Measurements from ENCODE around the gene JUN.

JUN gene

DNA sequence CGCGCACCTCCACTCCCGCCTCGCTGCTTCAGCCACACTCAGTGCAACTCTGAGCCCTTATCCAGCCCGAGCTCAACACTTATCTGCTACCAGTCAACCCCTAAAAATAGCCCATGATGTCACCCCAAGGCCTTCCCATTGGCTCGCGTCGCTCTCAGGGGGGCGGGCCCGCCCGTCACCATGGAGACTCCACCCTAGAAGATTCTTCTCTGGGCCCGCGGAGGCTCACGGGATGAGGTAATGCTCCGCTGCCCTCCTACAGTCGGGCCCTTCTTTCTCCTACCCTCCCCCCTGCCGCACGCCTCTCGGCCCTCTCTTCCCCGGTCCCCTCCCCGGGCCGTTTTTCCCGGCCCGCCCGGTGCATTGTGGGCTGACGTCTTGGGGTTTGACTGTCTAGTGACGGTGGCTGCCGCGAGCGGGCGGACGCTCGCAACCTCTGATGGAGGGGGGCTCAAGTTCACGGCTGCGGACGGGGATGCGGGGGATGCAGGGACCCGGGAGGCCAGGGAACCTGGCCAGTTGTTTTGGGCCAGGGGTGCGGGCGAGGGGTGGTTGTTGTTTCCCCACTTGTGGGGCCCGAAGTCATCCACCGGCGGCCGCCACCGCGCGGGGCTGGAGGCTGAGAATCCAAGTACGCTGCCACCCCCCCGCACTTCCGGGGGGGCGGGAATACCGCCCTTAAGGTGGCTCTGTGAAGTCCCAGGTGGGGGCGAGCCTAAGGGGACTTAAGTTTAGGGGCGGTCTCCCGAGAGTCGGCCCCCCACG lies at the start of gene JUN:
JUN (minus strand) TSS at position 55 of the 765 bp plus-strand sequence. CDS start 977 bp downstream, outside the sequence.
- DNase-seq = peak; percentile 100

DNA sequence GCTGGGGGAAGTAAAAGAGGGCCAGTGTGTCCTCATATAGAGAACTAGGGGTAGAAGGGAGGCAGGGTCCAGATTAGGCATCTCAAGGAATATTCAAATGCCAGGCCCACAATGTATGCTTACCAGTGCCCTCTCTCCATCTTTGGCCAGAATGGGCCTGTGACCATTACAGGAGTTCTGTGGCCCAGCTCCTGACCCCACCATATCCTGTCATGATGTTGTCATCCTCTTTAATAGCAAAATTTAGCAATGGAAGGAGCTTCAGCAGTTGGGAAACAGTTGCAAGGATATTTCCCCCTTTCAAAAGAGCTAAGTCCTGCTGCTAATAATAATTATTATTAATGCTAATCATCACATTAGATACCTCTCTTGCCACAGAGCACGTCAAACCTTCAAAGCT lies 49.3 kb upstream of the JUN start:
- DNase-seq = no peak

DNA sequence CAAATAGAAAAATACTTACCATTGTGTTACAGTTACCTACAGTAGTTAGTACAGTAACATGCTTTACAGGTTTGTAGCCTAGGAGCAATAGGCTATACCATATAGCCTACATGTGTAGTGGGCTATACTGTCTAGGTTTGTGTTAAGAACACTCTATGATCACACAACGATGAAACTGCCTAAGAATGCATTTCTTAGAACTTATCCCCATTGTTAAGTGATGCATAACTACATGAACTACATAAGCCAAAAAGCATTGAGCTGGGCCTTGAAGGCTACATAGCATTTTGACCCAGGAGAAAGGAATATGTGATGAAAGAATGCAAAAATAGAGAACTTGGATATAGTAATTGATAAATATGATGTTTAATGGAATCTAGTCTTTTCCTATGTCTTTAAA lies 46.4 kb upstream of the JUN start:
- DNase-seq = no peak

DNA sequence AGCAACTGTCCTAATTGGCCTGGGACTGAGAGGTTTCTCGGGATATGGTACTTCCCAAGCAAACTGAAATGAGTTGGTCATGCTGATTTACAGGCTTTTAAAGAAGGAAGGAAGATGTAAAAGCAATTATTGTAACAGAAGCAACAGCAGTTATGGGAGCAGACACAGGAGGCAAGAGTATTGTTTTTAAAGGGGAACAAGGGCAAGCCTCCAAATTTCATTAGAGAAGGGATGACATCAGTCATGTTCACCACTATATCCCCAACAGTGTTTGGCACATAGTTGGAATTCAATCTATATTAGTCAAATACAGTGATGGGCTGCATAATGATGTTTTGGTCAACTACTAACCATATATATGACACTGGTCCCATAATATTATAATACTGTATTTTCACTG lies 46.0 kb upstream of the JUN start:
- DNase-seq = no peak

DNA sequence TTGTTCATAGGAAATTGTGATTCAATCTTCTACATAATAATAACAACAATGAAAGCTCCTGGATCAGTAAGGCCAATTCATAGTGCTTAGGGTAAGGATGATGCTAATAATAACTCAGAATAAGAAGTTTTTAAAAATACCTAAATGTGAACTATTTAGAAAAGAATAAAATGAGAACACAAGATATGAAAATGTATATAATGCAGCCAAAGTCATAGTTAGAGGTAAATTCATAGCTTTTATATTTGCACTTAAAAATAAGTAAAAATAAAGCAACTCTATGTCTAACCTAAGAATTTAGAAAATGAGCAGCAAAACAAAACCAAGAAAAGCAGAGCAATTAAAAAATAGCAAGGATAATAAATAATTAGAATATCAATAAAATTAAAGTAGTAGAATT lies 43.5 kb upstream of the JUN start:
- DNase-seq = no peak

DNA sequence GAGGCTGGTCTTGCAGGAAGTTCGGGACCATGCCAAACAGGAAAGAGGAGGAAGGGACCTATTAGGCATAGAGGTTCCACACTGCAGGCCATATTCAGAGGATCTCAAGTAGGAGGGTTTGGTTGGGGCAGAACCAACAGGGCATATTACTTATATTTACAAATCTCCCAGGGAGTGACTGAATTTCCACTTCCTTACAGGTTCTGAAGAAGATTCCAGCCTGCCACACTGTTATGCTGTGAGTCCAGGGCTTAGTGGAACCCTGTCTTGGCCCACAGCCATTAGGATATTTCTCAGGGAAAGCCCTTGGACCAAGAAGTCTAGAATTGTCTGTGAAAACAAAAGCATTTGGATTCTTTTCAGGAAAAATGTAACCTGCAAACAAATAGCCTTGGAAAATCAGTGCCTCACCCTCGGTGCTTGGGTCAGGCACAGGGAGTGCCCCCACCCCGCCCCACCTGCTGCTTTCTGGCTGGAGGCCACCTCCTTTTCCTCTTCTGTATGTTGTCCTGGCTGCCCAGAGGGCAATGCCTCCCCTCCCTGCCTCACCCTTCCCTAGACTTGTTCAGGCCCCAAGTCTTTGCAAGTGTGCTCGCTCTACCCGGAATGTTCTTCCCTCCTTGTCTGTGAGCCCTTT lies 41.0 kb upstream of the JUN start:
- DNase-seq = no peak

DNA sequence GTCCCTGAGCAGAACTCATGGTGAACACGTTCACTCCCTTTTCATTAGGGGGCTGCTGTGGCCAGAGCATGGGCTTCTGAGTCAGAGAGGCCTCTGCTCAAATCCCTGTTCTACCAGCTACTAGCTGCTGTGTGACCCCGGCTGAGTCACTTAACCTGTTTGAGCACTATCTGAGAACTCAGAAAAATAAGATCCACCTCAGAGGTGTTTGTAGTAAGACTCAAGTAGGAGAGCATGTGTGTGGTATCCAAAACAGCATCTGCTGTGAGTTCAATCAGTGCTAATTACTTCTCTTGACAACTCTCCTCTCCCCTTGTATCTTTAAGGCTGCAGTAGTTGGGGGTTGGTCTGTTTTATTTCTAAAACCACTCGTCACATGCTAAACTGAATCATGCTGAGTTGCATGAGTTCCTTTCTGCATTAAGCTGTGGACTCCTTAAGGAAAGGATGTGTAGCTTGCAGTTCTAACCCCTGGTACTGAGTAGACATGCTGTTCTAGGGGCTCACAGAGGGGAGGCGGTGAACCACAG lies 39.7 kb upstream of the JUN start:
- DNase-seq = no peak

DNA sequence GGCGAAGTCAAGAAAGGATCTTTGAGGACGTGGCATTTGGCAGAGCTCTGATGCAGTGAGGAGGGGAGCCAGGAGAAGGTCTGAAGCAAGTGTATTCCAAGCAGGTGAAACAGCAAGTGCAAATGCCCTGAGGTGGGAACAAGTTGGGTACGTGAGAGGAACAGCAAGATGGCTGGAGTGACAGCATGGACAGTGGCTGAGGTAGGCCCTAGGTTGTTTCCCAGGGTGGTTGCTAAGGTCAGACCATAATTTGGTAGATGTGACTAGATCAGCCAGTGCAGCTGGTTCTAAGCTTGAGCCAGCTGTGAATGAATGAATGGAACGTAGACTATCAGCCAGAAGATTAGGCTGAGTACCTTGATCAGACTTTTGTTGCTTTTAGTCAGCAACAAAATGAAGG lies 37.5 kb upstream of the JUN start:
- DNase-seq = no peak

DNA sequence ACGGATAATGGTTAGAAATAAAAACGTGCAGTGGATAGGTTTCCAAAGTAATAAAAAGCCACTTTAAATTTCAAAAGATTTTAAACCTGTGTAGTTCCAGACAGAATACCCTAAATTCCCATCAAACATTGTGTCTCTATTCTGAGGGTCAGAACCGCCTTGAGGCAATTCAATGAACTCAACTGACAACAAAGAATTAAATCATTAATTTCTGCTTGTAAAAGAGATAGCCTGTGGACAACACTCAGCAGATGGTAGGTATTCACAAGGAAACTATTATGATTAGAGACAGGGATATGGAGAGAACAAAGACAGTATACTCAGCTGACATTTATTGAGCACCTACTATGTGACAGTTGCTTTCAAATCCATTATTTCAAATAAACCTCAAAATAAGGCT lies 35.1 kb upstream of the JUN start:
- no peak for DNase-seq

DNA sequence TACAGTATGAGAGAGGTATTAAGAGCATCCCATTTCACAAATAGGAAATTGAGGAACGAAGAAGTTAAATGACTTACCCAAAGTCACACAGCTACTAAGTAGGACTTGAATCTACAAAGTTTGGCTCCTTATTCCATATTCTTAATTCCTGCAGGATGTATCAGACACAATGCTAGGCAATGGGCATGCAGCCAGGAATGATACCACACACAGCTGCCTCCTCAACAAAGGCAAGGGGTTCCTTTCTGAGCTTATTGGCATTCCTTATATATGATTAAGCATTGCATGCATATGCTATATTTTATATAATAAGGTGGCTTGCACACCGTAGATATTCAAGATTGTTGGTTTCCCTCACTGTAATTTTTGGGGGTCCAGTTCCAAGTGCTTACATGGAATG lies 34.2 kb upstream of the JUN start:
- no peak for DNase-seq

DNA sequence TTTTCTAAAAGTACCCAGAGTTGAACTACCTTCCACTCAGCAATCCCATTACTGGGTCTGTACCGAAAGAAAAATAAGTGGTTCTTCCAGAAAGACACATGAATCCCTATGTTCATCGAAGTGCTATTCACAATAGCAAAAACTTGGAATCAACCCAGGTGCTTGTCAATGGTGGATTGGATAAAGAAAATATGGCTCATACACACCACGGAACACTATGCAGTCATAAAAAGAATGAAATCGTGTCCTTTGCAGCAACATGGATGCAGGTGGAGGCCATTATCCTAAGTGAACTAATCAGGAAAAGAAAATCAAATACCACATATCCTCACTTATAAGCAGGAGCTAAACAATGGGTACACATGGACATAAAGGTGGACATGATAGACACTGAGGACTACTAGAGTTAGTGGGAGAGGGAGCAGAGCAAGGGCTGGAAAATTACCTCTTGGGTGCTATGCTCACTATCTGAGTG lies 32.9 kb upstream of the JUN start:
- DNase-seq = no peak

DNA sequence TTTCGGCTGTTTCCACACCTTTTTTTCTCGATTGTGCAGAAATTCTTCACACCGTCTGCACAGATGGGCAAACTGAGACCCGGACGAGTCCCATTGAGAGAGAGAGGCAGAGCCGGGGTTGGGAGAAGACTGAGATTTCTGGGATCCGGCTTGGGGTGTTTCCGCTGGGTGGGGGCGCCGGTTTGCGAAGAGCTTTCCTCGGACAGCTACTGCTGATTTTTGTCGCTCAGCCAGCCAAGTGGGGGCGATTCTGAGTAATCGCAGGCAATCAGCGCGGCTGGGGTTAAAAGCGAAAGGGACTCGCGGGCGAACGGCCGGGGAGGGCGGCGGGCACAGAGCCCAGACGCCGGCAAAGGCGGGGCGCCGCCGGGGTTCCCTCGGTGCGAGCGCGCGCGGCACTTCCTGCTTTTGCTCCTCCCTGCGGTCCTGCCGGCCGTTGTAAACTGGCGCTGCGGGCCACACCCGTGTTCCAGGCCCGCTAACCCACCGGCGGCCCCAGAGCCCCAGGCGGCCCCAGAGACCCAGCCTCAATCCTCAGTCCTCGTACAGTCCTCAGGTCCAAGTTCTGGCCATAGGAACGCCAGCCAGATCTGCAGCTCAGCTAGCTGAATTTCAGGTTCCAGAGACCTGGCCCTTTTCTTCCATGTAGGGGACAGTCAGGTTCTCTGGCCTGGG lies 32.4 kb upstream of the JUN start:
- peak; percentile 87 for DNase-seq

DNA sequence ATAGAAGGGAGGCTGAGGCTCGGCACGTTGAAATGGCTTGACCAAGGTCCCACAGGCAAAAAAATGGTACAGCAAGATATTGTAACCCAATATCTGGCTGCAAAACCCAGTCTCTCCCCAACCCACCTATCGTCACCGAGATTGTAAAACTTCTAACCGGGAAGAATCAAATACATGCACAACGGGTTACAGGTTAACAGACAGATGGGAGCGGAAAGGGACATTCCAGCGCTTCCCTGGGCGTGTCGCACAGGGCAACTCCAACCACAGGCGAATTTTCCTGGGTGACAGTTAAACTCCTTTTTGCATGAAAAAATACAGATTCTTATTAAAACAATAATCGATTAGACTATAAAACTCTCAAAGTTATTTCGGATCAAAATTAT lies 31.8 kb upstream of the JUN start:
- DNase-seq = peak; percentile 61

DNA sequence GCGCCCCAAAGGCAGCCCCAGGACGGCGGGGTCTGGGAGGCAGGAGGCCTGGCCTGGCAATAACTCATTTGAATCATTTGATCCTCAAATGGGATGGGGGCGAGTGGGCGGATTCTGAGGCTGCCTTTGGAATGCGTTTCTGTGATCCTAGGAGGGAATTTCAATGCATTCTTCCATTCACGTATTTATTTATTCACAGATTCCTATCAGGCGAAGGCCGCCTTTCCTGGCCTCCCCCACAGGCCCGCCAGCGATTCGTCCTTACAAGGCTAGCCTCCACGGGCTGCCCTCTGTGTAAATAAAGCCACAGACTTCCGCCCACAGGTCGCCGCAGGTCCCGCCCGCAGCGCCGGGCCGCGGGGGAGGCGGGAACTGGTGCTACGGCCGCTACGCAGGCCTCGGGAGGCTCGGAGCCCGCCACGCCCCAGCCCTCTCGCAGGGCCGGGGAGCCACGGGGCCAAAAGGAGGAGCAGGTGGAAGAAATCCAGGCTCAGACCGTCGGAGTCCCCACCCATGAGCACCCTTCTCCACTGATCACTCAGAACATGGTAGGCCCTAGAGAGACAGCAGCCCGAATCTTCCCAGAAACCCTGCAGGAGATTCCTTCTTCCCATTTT lies 31.3 kb upstream of the JUN start:
- peak; percentile 72 for DNase-seq

DNA sequence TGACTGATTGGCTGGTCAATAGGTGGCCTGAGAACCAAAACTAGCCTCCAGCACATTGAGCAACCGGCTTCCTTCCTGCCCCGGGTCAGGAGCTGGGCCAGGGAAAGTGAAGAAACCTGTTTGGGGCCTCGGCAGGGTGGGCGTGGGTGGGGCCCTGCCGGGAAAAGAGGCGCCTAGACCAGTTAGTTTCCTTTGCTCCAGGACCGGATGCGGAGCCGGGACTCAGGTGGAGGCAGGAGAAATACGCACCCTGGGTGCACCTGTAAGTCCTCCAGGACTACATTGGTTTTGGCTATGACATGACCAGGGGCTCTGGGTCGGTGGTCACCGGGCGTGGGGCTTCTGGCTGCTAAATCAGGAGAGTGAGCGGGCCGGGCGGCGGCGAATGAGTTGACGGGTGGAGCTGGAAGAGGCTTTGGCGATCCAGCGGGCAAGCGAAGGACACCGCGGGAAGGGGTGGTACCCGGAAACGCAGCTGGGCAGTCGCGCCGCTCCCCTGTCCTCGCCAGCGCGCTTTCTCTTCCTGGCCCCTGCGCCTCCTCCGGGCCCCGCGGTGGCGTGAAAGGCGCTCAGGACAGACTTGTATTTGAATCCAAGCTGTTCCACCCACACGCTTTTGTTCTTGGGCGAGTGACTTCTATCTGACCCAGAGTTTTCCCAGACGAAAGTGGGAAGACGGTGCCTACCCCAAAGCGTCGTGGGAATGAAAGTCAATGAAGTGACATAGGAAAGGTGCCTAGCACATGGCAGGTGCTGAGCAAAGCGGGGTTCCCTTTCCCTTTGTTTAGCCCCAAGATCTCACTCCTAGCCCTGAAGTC lies 30.6 kb upstream of the JUN start:
- peak; percentile 62 for DNase-seq

DNA sequence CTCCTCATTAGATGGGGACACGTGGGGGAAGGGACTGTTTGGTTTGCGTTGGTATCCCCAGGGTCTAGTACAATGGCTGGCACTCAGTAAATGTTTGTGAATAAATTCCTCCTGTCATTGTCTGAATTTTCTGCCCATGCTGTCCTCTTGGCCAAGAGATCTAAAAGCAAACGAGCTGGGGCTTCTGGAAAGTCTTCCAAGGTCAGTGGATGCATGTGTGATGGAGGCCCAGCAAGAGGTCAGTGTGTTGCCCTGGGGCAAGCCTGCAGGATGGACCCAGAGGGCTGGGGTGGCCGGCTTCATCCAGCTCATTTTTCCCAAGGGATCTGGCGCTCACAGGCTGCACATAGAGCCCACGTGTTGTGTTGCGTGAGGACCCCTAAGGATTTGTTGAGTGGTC lies 30.0 kb upstream of the JUN start:
- DNase-seq = peak; percentile 35

DNA sequence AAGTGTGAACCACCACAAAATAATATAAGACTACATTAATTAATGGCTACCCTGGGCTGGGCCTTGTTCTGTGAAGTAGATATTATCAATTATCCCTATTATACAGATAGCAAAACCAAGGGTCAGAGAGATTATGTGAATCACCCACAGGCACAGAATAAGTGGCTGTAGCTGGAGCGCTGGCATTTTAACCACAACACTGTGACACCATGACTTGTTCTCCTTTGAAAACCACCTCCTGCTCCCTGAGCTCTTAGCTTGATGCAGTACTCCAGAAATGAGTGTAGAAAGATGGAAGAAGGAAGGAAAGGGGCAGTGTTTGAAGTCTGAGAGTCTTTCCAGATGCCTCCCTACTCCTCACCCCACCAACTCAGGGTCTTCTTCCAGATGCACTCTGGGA lies 29.5 kb upstream of the JUN start:
- no peak for DNase-seq

DNA sequence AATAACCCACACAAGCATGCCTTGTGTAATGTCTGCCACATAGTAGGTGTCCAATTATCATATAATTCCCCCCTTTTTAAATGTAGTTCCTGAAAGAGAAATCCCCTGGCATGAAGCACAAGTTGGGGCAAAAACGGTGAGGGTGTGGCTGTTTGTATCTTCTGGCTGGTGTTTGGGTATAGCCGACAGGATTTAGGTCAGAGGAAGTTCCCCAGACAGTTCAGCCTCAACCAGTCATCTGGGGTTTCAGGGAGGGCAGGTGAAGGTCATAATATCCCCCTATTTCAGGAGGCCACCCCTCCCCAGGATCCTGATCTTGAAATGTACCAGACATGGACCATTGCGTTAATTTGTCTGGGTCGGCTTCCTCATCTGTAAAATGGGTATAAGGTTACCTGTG lies 29.1 kb upstream of the JUN start:
- DNase-seq = no peak

DNA sequence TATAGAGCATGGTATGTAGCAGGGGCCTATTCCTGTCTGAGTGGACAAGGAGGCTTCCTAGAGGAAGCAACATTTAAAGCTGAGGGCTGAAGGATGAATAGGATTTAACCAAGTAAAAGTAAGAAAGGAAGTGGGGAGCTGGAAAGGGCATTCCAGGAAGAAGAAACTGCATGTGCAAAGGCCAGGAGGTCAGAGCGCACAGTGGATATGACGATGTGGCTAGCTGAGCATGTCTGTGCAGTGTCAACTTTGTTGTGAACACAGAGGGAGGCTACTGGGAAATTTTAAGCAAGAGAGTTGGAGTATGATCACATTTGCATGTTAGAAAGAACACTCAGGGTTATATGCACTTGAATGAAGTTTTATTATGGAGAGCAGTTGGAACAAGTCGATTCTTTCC lies 28.6 kb upstream of the JUN start:
- DNase-seq = no peak

DNA sequence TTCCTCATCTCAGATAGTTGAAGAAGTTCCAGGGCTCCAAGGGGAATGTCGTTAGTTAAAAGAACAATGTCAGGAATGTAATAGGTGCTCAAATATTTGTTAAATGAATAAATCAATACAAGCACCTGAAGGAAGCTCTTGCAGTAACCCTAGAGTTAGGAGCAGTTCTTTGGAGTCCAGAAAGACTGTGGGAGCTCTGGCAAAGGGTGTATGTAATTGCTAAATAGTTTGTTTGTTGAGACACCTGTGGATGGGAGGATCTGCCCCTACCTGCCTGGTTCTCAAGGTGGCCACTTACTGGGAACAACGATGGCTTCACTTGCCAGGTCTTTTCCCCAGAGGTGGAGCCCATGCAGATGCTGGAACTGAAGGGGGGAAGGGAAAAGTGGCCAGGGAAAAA lies 27.5 kb upstream of the JUN start:
- no peak for DNase-seq

DNA sequence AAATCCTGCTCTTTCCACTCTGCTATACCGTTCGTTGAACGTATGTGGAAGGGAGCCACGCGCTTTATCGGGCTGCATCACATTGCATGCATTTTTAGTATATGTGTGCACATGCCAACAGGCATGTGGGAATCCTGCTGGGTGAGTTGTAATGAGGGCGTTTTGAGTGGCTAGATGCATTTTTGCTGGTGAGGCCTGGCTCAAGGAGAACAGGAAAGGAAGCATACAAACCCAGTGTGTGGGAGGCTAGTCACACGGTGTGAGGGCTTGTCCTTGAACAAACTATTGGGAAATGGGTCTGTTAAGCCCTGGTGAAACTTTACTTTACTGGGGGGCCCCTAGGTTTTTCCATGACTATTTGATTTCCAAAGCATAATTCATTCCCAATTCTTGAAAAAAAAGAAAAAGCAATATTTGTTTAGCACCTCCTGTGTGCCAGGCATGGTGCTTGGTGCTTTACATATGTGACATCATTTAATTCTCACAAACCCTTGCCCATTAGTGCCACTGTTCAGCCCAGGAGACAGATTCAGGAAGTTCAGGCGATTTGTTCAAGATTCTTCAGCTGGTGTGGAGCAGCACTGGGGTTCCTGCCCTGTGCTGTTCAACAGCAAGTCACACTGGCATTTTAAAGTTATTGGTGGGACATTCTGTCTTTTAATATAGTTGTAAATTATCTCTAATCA lies 25.6 kb upstream of the JUN start:
- no peak for DNase-seq

DNA sequence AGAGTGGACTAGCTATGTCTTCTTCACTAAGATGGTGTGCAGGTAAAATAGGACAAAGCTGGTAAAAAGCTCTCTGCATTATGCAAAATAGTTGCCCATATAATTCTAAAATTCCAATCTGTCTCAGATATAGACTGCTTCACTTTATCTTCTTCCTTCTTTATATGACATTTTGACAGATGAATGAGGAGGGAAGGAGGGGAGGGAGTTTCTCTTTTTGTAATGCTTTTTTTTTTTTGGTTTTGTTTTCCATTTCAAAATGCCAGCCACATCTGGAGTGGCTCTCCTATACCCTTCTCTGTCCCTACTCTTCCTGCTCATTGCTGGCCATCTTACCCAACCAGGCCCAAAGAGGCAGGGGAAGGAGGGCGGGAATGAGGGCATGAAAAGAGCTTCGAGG lies 24.2 kb upstream of the JUN start:
- DNase-seq = no peak

Measured in eye (tissue), 1 donor.